B cell (primary cell): ENCODE measurements around the gene KDM4D. TPM values are rescaled to one million over a fixed set of nuclear protein-coding genes. Genes with fewer than 3 reads are reported as not detected.
"Not testable (repeated sequence)": the region's sequence is repeated elsewhere in the genome, so short reads cannot be mapped to it uniquely, and the experiment has no call there.

Experiments used
- ATAC-seq: fragments of 200-7000 bp; cut with Tn5 transposase; one replicate; pipeline ENCODE4 v1.10.0; 2021; ENCODE audit warnings: low read depth, mild to moderate bottlenecking, moderate number of reproducible peaks, moderate library complexity
- CTCF ChIA-PET: fragments of 350-600 bp; sonication (Branson Sonifier 250); formaldehyde crosslinking; loops from one replicate; lab custom pipeline; 2021; ENCODE audit warnings: antibody characterized with exemption, inconsistent platforms; lab: Charles Lee
- POLR2A ChIA-PET: fragments of 350-600 bp; sonication (Branson Sonifier 250); formaldehyde crosslinking; loops from one replicate; lab custom pipeline; 2021; ENCODE audit warnings: antibody characterized with exemption; lab: Charles Lee
- DNase-seq: peaks from one replicate; pipeline ENCODE4 v3.0.0; 2013
- H2AFZ ChIP-seq: 2 replicates; pipeline ENCODE4 v1.6.1; 2012; ENCODE audit warnings: mild to moderate bottlenecking, low read depth, low read length; ENCODE audit not compliant: insufficient read depth, poor library complexity, severe bottlenecking
- H3K27ac ChIP-seq, 2 donors: 1 replicate in 1 of 2; 2 replicates in 1 of 2; pipeline ENCODE4 v1.5.1; 2012 to 2013; ENCODE audit warnings: low read length in 2 of 2, mild to moderate bottlenecking in 2 of 2, moderate library complexity in 1 of 2
- H3K27me3 ChIP-seq, 4 experiments: fragments of 200-600 bp in 1 of 4; sonication (generic) in 1 of 4; replicated peaks in 1 of 4; 1 replicate in 2 of 4; 2 replicates in 2 of 4; pipeline versions ENCODE4 v1.6.1 to v1.7.0; 2013 to 2016; ENCODE audit warnings: low read length in 3 of 4, mild to moderate bottlenecking in 2 of 4, mixed read lengths in 1 of 4, moderate library complexity in 1 of 4; ENCODE audit not compliant: insufficient read depth in 4 of 4, control insufficient read depth in 3 of 4; ENCODE audit errors: control extremely low read depth in 1 of 4
- H3K36me3 ChIP-seq, 2 experiments: replicated peaks in 1 of 2; 1 replicate in 1 of 2; 2 replicates in 1 of 2; pipeline versions ENCODE4 v1.6.1 to v1.7.1; 2013; ENCODE audit warnings: low read length in 1 of 2; ENCODE audit not compliant: insufficient read depth in 2 of 2, control insufficient read depth in 1 of 2; ENCODE audit errors: control extremely low read depth in 1 of 2, extremely low read depth in 1 of 2
- H3K4me1 ChIP-seq, 2 donors: fragments of 200-600 bp in 1 of 2; sonication (generic) in 1 of 2; 1 replicate in 1 of 2; 2 replicates in 1 of 2; pipeline versions ENCODE4 v1.5.1 to v1.6.1; 2013 to 2017; ENCODE audit warnings: low read length in 2 of 2; ENCODE audit not compliant: control insufficient read depth in 2 of 2, insufficient read depth in 2 of 2
- H3K4me2 ChIP-seq: replicated peaks from 2 replicates; pipeline ENCODE3; 2012; ENCODE audit warnings: mild to moderate bottlenecking, low read depth, low read length; ENCODE audit not compliant: poor library complexity, severe bottlenecking
- H3K4me3 ChIP-seq, 5 experiments: fragments of 200-600 bp in 1 of 5; sonication (generic) in 1 of 5; 1 replicate in 3 of 5; 2 replicates in 2 of 5; pipeline versions ENCODE4 v1.5.1 to v1.7.0; 2011 to 2016; ENCODE audit warnings: low read length in 4 of 5, mild to moderate bottlenecking in 4 of 5, low read depth in 2 of 5, control low read depth in 1 of 5, moderate library complexity in 1 of 5; ENCODE audit not compliant: insufficient read depth in 1 of 5; ENCODE audit errors: control extremely low read depth in 1 of 5, extremely low read depth in 1 of 5
- H3K79me2 ChIP-seq: fragments of 200-600 bp; sonication (generic); one replicate; pipeline ENCODE4 v1.6.0; 2016; ENCODE audit warnings: low read length; ENCODE audit not compliant: control insufficient read depth, insufficient read depth
- H3K9ac ChIP-seq: fragments of 200-600 bp; sonication (generic); 2 replicates; pipeline ENCODE4 v1.6.1; 2017; ENCODE audit warnings: mild to moderate bottlenecking, low read length, moderate library complexity
- H3K9me3 ChIP-seq, 3 donors: one replicate each; pipeline versions ENCODE4 v1.6.1 to v1.7.1; 2013; ENCODE audit warnings: low read length in 2 of 3; ENCODE audit not compliant: control insufficient read depth in 2 of 3, insufficient read depth in 1 of 3; ENCODE audit errors: control extremely low read depth in 1 of 3
- H4K20me1 ChIP-seq: 2 replicates; pipeline ENCODE4 v1.6.0; 2012; ENCODE audit warnings: mild to moderate bottlenecking, low read length; ENCODE audit not compliant: insufficient read depth, control insufficient read depth, poor library complexity, severe bottlenecking
- H3K27ac Mint-ChIP-seq: one replicate; pipeline ENCODE4 v1.8.0; 2021; ENCODE audit warnings: mixed read lengths
- H3K27me3 Mint-ChIP-seq: one replicate; pipeline ENCODE4 v1.8.0; 2021; ENCODE audit warnings: mixed read lengths
- H3K4me1 Mint-ChIP-seq: one replicate; pipeline ENCODE4 v1.8.0; 2021; ENCODE audit warnings: mixed read lengths
- H3K4me3 Mint-ChIP-seq: one replicate; pipeline ENCODE4 v1.8.0; 2021; ENCODE audit warnings: mixed read lengths
- H3K9me3 Mint-ChIP-seq: one replicate; pipeline ENCODE4 v1.8.0; 2022; ENCODE audit warnings: mixed read lengths; ENCODE audit not compliant: insufficient read depth
- CTCF ChIP-seq: fragments of 200-600 bp; IDR thresholded peaks from one replicate; pipeline ENCODE4 v1.8.0; 2022; ENCODE audit warnings: antibody characterized with exemption, mild to moderate bottlenecking
- EZH2 ChIP-seq: IDR thresholded peaks from 2 replicates; pipeline ENCODE4 v1.6.1; 2012; ENCODE audit warnings: borderline replicate concordance, low read depth, mild to moderate bottlenecking, moderate library complexity, low read length; ENCODE audit not compliant: insufficient read depth, poor library complexity, severe bottlenecking
- WGBS: methylation state at CpG from one replicate; pipeline ENCODE4 v1.1.5; 2013; ENCODE audit warnings: missing lambda C conversion rate; ENCODE audit not compliant: insufficient coverage; 5-methylcytosine and 5-hydroxymethylcytosine counted together
- intact Hi-C: fragments of 100-400 bp; cut with micrococcal nuclease; formaldehyde crosslinking; loops from one replicate; pipeline ENCODE4 v1.10.0; 2022
- polyA plus RNA-seq: library from polyadenylated mRNA; depleted of rRNA; stranded (reverse); fragments of >200 nt; gene quantifications from 2 replicates; pipeline ENCODE4 v1.2.3, GENCODE V29; 2012
- total RNA-seq, 2 donors: library from RNA; stranded (reverse); fragments of 120-200 nt in 1 of 2; gene quantifications; 1 replicate in 1 of 2; 2 replicates in 1 of 2; pipeline versions ENCODE4 v1.2.3 to v1.2.4, GENCODE V29; 2013 to 2022

Gene KDM4D
- total and polyA plus RNA-seq, 2 donors (not counting 1 experiment from before 2014, with no cell fraction given) = 0.44 to 0.58 TPM

- no peak within 1 kb of the TSS for H3K4me3 Mint-ChIP-seq
- Histone ChIP-seq H3K27ac (no peak within 1 kb of the TSS), H3K79me2 (no peaks in the 10 kb centered on the region), H3K9ac (no peak within 1 kb of the TSS), H4K20me1 (no peaks in the 10 kb centered on the region), H3K4me3 (no peak within 1 kb of the TSS), H3K27me3 (no peaks in the 10 kb centered on the region), H3K36me3 (no peaks in the 10 kb centered on the region), H2AFZ (no peak within 1 kb of the TSS), H3K4me2 (no peak within 1 kb of the TSS), H3K4me1 (no peaks in the 10 kb centered on the region), H3K9me3 (no peaks in the 10 kb centered on the region)
- no peaks in the 10 kb centered on the region for H3K9me3 Mint-ChIP-seq
- H3K4me1 Mint-ChIP-seq = no peaks in the 10 kb centered on the region
- no peak for TF ChIP-seq CTCF
- no peak for TF ChIP-seq EZH2
- no CpG with 5 or more reads among the region's 1 CpG for WGBS
- ChIA-PET CTCF (no interaction called here), POLR2A (no interaction called here)
- H3K27me3 Mint-ChIP-seq = no peaks in the 10 kb centered on the region
- no peak for DNase-seq
- H3K27ac Mint-ChIP-seq = no peak within 1 kb of the TSS
- no peak for ATAC-seq
- intact Hi-C loops = no loop called here
These were observed 51.4 kb downstream of the KDM4D start, which contains the start of gene KDM4E for GRCh38 chr11:95024958-95025357. TSS of gene KDM4E (plus strand) at chr11:95025258. CDS start at chr11:95025558, 300 bp downstream.

DNA sequence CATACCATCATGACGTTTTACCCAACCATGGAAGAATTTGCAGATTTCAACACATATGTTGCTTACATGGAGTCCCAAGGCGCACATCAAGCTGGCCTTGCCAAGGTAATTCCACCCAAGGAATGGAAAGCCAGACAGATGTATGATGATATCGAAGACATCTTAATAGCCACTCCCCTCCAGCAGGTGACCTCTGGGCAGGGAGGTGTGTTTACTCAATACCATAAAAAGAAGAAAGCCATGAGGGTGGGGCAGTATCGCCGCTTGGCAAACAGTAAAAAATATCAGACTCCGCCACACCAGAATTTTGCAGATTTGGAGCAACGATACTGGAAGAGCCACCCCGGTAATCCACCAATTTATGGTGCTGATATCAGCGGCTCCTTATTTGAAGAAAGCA, 52.1 kb downstream of the KDM4D start:
- H3K9ac ChIP-seq, CTCF ChIA-PET, H3K4me1 ChIP-seq, H3K4me3 Mint-ChIP-seq, H3K4me3 ChIP-seq, H4K20me1 ChIP-seq, H3K36me3 ChIP-seq, H3K4me1 Mint-ChIP-seq, H3K79me2 ChIP-seq, H3K27ac Mint-ChIP-seq, H3K9me3 ChIP-seq, H3K27ac ChIP-seq, H3K27me3 Mint-ChIP-seq, ATAC-seq, H3K9me3 Mint-ChIP-seq, DNase-seq, intact Hi-C loops, H3K27me3 ChIP-seq, H3K4me2 ChIP-seq, POLR2A ChIA-PET, H2AFZ ChIP-seq: not testable (repeated sequence)
- no CpG with 5 or more reads among the region's 9 CpGs for WGBS
